ENCODE results near the gene OR6A2.

OR6A2 gene

DNA sequence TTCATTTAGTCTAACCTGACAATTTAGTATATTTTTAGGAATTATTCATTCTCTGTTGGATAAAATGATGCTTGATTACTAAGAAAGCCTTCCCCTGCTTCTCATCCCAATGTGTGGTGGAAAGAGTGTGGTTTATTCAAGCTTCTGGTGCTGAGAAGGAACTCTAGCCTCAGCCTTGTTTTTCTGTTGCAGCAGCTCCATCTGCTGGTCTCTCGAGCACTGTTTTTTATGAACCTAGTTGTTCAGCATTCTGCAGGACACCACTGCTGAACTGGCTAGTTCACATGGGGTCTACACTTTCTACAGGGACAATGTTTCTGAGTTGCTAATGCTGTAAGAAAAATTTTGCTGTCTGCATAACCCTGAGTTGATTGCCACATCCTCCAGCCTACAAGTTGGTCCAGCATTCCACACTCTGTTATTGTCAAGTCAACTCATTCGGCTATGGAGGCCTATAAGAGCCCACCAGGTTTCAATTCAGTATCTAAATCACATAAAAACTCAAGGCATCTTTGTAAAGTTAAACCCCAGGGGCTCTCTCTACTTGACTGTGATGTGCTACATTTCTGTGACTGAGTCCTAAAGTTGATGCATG, 42.0 kb downstream of the OR6A2 start:
- DNase-seq (ENCODE audit: low read depth in 2 of 2): no peak

DNA sequence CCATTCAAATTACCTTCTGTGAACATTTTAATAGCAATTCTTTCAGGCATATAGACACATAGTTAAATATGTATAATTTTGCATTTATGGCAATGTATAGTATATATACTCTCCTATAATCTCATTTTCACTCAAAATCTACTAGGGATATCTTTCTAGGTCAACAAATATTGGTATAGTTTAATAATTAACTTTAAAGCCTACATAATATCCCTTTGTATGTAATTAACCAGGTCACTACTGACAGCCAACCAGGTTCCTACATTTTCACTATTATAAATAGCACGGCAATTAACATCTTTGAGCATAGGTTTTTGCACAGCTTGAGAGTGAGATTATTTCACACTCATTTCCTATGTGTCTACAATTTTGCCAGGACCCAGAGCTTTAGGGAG, 43.5 kb downstream of the OR6A2 start:
- DNase-seq (ENCODE audit: low read depth in 2 of 2): no peak

DNA sequence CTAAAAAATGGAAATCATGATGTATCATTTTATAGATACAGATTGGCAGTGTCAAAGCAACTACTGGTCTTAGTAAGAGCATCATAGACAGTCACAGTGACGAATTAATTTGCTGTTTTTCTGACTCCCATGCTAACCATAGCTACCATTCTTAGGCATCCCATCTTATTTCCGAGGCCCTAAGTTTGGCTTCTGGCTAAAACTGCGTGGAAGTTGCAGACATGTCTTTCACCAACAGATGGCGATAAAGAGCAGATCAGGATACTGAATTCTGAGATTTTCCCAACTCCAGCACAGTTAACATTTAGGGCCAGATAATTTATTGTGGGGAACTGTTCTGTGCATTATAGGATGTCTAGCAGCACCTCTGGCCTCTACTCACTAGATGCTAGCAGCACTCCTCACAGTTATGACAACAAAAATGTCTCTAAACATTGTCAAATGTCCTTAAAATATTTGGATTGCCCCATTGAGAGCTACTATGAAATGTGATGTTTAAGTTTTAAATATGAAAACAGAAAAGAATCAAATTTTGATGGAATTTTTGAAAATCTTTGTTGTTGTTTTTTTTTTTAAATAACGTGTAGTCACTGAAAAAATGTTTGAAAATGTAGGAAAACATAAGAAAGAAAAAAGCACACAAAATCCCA, 44.1 kb downstream of the OR6A2 start:
- DNase-seq (ENCODE audit: low read depth in 2 of 2): no peak

- no peak for DNase-seq (ENCODE audit: low read depth in 2 of 2)
Observed at GRCh38 chr11:6747097-6747668, 52.3 kb downstream of the OR6A2 start.

DNA sequence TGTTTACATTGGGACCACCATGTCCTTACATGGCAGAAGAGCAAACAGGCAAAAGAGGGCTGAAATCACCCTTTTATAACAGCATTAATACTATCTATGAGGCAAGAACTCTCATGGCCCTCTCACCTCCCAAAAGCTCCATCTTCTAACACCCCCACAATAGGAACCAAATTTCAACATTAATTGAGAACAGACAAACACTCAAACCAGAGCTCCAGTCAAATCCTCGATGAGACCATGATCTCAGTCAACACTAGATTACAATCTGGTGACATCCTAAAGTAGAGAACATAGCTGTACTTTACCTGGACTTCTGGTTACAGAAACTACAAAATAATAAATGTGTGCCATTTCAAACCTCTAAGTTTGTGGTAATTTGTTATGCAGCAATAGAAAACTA, 52.9 kb downstream of the OR6A2 start:
- DNase-seq (ENCODE audit: low read depth in 2 of 2): no peak

GRCh38 chr11:6746086-6746618, 53.3 kb downstream of the OR6A2 start:
- no peak for DNase-seq (ENCODE audit: low read depth in 2 of 2)

DNA sequence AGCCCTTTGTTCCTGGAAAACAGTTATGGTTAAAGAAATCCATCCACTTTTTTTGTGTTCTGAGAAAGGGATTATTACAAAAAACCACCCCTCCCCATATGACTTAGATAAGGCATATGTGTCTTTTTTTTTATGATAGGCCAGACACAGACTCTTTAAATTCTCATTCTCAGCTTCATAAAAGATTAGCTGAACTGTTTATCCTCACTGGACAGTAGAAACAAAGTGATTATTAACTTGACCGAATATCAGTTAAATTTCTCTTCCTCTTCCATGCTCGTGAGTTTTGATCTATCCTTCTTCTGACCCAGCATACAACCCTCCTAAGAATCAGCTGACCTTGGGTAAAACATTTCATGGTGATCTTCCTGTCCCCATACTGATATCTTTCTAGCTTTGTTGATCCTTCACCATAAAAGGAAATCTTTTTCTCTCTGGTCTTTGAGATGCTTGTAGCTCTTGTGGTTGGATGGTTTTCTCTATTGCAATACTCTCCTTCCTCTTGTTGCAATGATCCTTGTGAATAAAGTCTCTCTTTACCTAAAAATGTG, 53.9 kb downstream of the OR6A2 start:
- no peak for DNase-seq (ENCODE audit: low read depth in 2 of 2)

GRCh38 chr11:6745018-6745417, 54.5 kb downstream of the OR6A2 start:
- DNase-seq (ENCODE audit: low read depth in 2 of 2): no peak

DNA sequence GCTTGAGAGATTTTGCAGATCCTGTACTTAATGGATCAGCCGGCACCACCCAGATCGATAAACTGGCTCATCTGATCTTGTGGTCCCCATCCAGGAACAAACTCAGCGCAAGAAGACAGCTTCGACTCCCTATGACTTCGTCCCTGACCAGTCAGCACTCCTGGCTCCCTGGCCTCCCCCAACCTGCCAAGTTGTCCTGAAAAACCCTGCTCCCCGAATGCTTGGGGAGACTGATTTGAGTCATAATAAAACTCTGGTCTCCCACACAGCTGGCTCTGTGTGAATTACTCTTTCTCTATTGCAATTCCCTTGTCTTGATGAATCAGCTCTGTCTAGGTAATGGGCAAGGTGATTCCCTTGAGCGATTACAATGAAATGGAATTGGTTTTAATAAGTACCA, 57.2 kb downstream of the OR6A2 start:
- no peak for DNase-seq (ENCODE audit: low read depth in 2 of 2)
